Measurements from ENCODE around the gene CELF3. TPM values are rescaled to one million over a fixed set of nuclear protein-coding genes. Genes with fewer than 3 reads are reported as not detected.

The CELF3 gene
- total and polyA plus RNA-seq, 9 of the 15 experiments (the other 6 are each of a cell fraction or from before 2014, with no cell fraction given), result not detected

GRCh38 chr1:151686561-151686960, 30.0 kb downstream of the CELF3 start:
- no peaks in the 10 kb centered on the region for H3K9me1 ChIP-seq (ENCODE audit: control insufficient read depth, insufficient read depth, low read length)
- H3K4me3 ChIP-seq, result no peak overlapping the region
- in situ Hi-C loops (cut with MboI), result no loop called here
- no peak overlapping the region for H3K4me2 ChIP-seq (ENCODE audit: insufficient read depth, low read length)
- BruUV-seq (replicated peaks), result no TSS peak
- DNase-seq (ENCODE audit: extremely low read depth in 1 of 4, low spot score in 3 of 4) (no peak), ATAC-seq (no peak), FAIRE-seq (no peak)
- no peak overlapping the region for H2AFZ ChIP-seq (ENCODE audit: low read depth, low read length)
- POLR2A ChIA-PET, result interaction anchor here (0.5 to 0.6 kb wide), 2 partner anchors 182 to 1110 kb away, joined by 3 read pairs; no protein-coding TSS in a partner anchor
- H3K9ac ChIP-seq (ENCODE audit: insufficient read depth in 1 of 2, low read depth in 2 of 2, low read length in 2 of 2), result no peak overlapping the region
- no peaks in the 10 kb centered on the region for H3K9me3 ChIP-seq (replicated peaks; ENCODE audit: control insufficient read depth, insufficient read depth, low read depth, low read length)
- H3K27ac ChIP-seq (ENCODE audit: extremely low read depth, low read depth, low read length), result no peak overlapping the region
- CTCF ChIA-PET (ENCODE audit: low intra/inter-chr PET ratio), result no interaction called here
- no peak for TF ChIP-seq AFF1 (IDR thresholded peaks at IDR 0.05; ENCODE audit: low read depth in 1 of 2, partially characterized antibody in 2 of 2)
- no peak for TF ChIP-seq ZKSCAN1 (IDR thresholded peaks at IDR 0.05; ENCODE audit: low read depth, low read length)
- TF ChIP-seq SIX5 (IDR thresholded peaks at IDR 0.05; ENCODE audit: borderline replicate concordance in 1 of 2, insufficient read depth in 1 of 2, low read depth in 1 of 2, low read length in 2 of 2), result no peak
- TF ChIP-seq NCOA1 (IDR thresholded peaks at IDR 0.05; ENCODE audit: low read depth), result no peak
- TF ChIP-seq ZNF586 (CRISPR knock-in tag; conservative IDR thresholded peaks at IDR 0.05), result no peak
- no peak for TF ChIP-seq ZNF79 (CRISPR knock-in tag; IDR thresholded peaks at IDR 0.05; ENCODE audit: low read depth)
- no peak for TF ChIP-seq KAT8 (IDR thresholded peaks at IDR 0.05; ENCODE audit: low read depth)
- no peak for TF ChIP-seq ZNF24 (IDR thresholded peaks at IDR 0.05)
- TF ChIP-seq BRD9 (IDR thresholded peaks at IDR 0.05; ENCODE audit: low read depth, partially characterized antibody), result no peak
- TF ChIP-seq XRCC4 (IDR thresholded peaks at IDR 0.05; ENCODE audit: extremely low read depth, insufficient read depth, insufficient read length), result no peak
- no peak for TF ChIP-seq CREM (IDR thresholded peaks at IDR 0.05; ENCODE audit: low read depth)
- no peak for TF ChIP-seq POLR2A (conservative IDR thresholded peaks at IDR 0.05)
- no peaks in the 10 kb centered on the region for H4K20me1 ChIP-seq (replicated peaks; ENCODE audit: control insufficient read depth, insufficient read depth, low read length)
- 0 out of 3 replicates have a peak, but pooled peaks cover 2% of the 10 kb centered on the region for H3K36me3 ChIP-seq (ENCODE audit: control insufficient read depth, insufficient read depth, low read length)
- WGBS (ENCODE audit: insufficient coverage, low coverage, missing lambda C conversion rate), result 63% methylated on average over 2 of the region's 2 CpGs
- no peaks in the 10 kb centered on the region for H3K4me1 ChIP-seq (replicated peaks in 1 of 2; ENCODE audit: control insufficient read depth in 2 of 2, insufficient read depth in 2 of 2, low read length in 2 of 2)
- H3K27me3 ChIP-seq (ENCODE audit: control insufficient read depth in 2 of 2, insufficient read depth in 2 of 2, low read length in 2 of 2), result no peaks in the 10 kb centered on the region
- intact Hi-C loops (cut with micrococcal nuclease), result no loop called here
- no peaks in the 10 kb centered on the region for H3K79me2 ChIP-seq (ENCODE audit: control insufficient read depth, insufficient read depth, low read length)
